T-cell (primary cell): ENCODE data around the gene MED16. TPM values are rescaled to one million over a fixed set of nuclear protein-coding genes. Genes with fewer than 3 reads are reported as not detected.
"Not testable (repeated sequence)": the region's sequence is repeated elsewhere in the genome, so short reads cannot be mapped to it uniquely, and the experiment has no call there.

Experiments
- ATAC-seq, 4 experiments: fragments of 200-7000 bp in 3 of 4; fragments of 150-1000 bp in 1 of 4; cut with Tn5 transposase; replicated peaks in 1 of 4; 1 replicate in 3 of 4; 2 replicates in 1 of 4; pipeline ENCODE4 v1.10.0; 2021; ENCODE audit warnings: moderate library complexity in 3 of 4, mild to moderate bottlenecking in 2 of 4, moderate number of reproducible peaks in 1 of 4
- CTCF ChIA-PET, 2 donors: fragments of 300-600 bp; sonication (Branson Sonifier 250); formaldehyde crosslinking; loops; one replicate each; lab custom pipeline; 2022; ENCODE audit warnings: antibody characterized with exemption in 2 of 2; lab: Charles Lee
- POLR2A ChIA-PET, 2 donors: fragments of 300-600 bp; sonication (Branson Sonifier 250); formaldehyde crosslinking; loops; one replicate each; lab custom pipeline; 2022; ENCODE audit warnings: antibody characterized with exemption in 2 of 2; lab: Charles Lee
- DNase-seq, 35 experiments: peaks; one replicate each; pipeline versions ENCODE4 v3.0.0 to v3.0.0-alpha.2; 2013 to 2023
- H3K27ac ChIP-seq: one replicate; pipeline ENCODE4 v1.5.1; 2013; ENCODE audit warnings: low read length
- H3K27me3 ChIP-seq, 2 experiments: replicated peaks in 1 of 2; 1 replicate in 1 of 2; 2 replicates in 1 of 2; pipeline versions ENCODE4 v1.6.1 to v1.7.0; 2013; ENCODE audit warnings: low read length in 1 of 2, mixed read lengths in 1 of 2; ENCODE audit not compliant: control insufficient read depth in 2 of 2, insufficient read depth in 2 of 2; ENCODE audit errors: extremely low read depth in 1 of 2
- H3K36me3 ChIP-seq, 2 donors: 1 replicate in 1 of 2; 2 replicates in 1 of 2; pipeline versions ENCODE4 v1.6.1 to v1.7.0; 2013; ENCODE audit warnings: low read length in 1 of 2; ENCODE audit not compliant: control insufficient read depth in 2 of 2, insufficient read depth in 1 of 2; ENCODE audit errors: extremely low read depth in 1 of 2
- H3K4me1 ChIP-seq, 2 experiments: 1 replicate in 1 of 2; 2 replicates in 1 of 2; pipeline versions ENCODE4 v1.6.1 to v1.7.0; 2013; ENCODE audit warnings: low read length in 2 of 2, mixed read lengths in 1 of 2; ENCODE audit not compliant: insufficient read depth in 2 of 2, control insufficient read depth in 1 of 2; ENCODE audit errors: extremely low read depth in 1 of 2
- H3K4me3 ChIP-seq, 2 donors: 1 replicate in 1 of 2; 2 replicates in 1 of 2; pipeline versions ENCODE4 v1.5.1 to v1.7.0; 2013; ENCODE audit warnings: mild to moderate bottlenecking in 2 of 2, low read length in 1 of 2, moderate library complexity in 1 of 2; ENCODE audit not compliant: control insufficient read depth in 1 of 2; ENCODE audit errors: extremely low read depth in 1 of 2
- H3K9me3 ChIP-seq: 2 replicates; pipeline ENCODE4 v1.7.0; 2013
- H3K27ac Mint-ChIP-seq, 2 donors: one replicate each; pipeline ENCODE4 v1.8.0; 2020 to 2021; ENCODE audit warnings: mild to moderate bottlenecking in 2 of 2, mixed read lengths in 2 of 2
- H3K27me3 Mint-ChIP-seq, 2 donors: one replicate each; pipeline ENCODE4 v1.8.0; 2021 to 2022; ENCODE audit warnings: mixed read lengths in 2 of 2
- H3K36me3 Mint-ChIP-seq: one replicate; pipeline ENCODE4 v1.8.0; 2021; ENCODE audit warnings: mixed read lengths
- H3K4me1 Mint-ChIP-seq, 3 donors: one replicate each; pipeline ENCODE4 v1.8.0; 2020 to 2022; ENCODE audit warnings: mixed read lengths in 3 of 3, mild to moderate bottlenecking in 1 of 3
- H3K4me3 Mint-ChIP-seq, 3 donors: one replicate each; pipeline ENCODE4 v1.8.0; 2020 to 2022; ENCODE audit warnings: mild to moderate bottlenecking in 3 of 3, mixed read lengths in 3 of 3, moderate library complexity in 3 of 3
- H3K9me3 Mint-ChIP-seq, 3 donors: one replicate each; pipeline ENCODE4 v1.8.0; 2020 to 2022; ENCODE audit warnings: mixed read lengths in 3 of 3
- WGBS: methylation state at CpG from one replicate; pipeline ENCODE4 v1.1.5; 2013; ENCODE audit warnings: missing lambda C conversion rate; ENCODE audit not compliant: insufficient coverage; 5-methylcytosine and 5-hydroxymethylcytosine counted together
- total RNA-seq, 35 experiments: library from RNA in 6 of 35; stranded (reverse) in 6 of 35; fragments of 120-200 nt in 1 of 35; gene quantifications; one replicate each; pipeline versions ENCODE4 v1.2.1 to v1.2.4 and lab custom pipeline; 2013 to 2026

Gene MED16
- total RNA-seq, 5 donors from 2014 or later (not counting 1 experiment from before 2014, with no cell fraction given), result 55.0 to 105 (median 92.4) TPM

- ChIA-PET POLR2A (no interaction called here), CTCF (no interaction called here)
- no peaks in the 10 kb centered on the region for H3K27me3 ChIP-seq
- H3K27ac ChIP-seq, result no peak overlapping the region
- no peaks in the 10 kb centered on the region for H3K9me3 ChIP-seq
- Mint-ChIP-seq H3K4me3 (no peak overlapping the region), H3K27me3 (no peaks in the 10 kb centered on the region), H3K36me3 (peaks cover 8% of the 10 kb centered on the region), H3K9me3 (no peaks in the 10 kb centered on the region), H3K27ac (no peak overlapping the region), H3K4me1 (peaks cover 0 to 3% (median 0%) of the 10 kb centered on the region in 3 donors)
- 97% methylated on average over 31 of the region's 34 CpGs for WGBS
- peaks cover 27 to 68% of the 10 kb centered on the region in 2 donors for H3K36me3 ChIP-seq
- ATAC-seq (no peak), DNase-seq (no peak)
- no peak overlapping the region for H3K4me3 ChIP-seq
- peaks cover 0 to 20% of the 10 kb centered on the region in 2 experiments for H3K4me1 ChIP-seq
These were observed 11.5 kb downstream of the MED16 start for GRCh38 chr19:881385-882071.

DNA sequence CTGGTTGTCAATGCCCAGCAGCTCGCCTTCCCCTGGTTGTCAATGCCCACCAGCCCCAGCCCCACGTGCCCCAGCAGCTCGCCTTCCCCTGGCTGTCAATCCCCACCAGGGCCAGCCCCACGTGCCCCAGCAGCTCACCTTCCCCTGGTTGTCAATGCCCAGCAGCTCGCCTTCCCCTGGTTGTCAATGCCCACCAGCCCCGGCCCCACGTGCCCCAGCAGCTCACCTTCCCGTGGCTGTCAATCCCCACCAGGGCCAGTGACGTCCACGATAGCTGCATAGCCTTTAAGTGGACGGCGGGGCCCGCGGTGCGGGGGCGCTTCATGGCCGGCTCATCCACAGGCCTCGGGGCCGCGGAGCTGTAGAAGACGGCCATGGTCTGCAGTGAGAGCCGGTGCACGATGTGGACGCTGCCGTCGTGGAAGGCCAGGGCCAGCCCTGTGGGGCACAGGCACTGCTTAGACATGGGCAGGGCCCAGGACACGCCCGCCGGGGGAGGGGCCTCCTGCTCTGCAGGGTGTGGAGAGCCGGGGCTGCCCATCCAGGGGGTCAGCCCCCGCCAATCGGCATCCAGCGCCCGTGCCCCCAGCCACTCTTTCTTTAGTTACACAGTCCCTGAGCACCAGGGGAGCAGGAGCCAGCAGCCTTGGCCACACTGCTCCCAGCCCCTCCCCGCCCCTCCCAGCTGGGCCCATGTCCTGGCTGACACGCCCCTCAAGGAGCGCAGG lies 13.1 kb downstream of the MED16 start:
- CTCF ChIA-PET, result interaction anchor here in 1 of 2 donors (1.1 kb wide), 1 partner anchor 40 kb away, joined by 3 read pairs; no protein-coding TSS in a partner anchor
- H3K36me3 Mint-ChIP-seq, result peaks cover 13% of the 10 kb centered on the region

DNA sequence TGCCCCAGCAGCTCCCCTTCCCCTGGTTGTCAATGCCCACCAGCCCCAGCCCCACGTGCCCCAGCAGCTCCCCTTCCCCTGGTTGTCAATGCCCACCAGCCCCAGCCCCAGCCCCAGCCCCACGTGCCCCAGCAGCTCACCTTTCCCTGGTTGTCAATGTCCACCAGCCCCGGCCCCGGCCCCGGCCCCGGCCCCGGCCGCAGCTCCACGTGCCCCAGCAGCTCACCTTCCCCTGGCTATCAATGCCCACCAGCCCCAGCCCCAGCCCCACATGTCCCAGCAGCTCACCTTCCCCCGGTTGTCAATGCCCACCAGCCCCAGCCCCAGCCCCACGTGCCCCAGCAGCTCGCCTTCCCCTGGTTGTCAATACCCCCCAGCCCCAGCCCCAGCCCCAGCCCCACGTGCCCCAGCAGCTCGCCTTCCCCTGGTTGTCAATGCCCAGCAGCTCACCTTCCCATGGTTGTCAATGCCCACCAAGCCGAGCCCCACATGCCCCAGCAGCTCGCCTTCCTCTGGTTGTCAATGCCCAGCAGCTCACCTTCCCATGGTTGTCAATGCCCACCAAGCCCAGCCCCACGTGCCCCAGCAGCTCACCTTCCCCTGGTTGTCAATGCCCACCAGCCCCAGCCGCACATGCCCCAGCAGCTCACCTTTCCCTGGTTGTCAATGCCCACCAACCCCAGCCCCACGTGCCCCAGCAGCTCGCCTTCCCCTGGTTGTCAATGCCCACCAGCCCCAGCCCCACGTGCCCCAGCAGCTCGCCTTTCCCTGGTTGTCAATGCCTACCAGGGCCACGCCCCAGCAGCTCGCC lies 14.0 kb downstream of the MED16 start:
- H3K36me3 Mint-ChIP-seq, result peaks cover 13% of the 10 kb centered on the region
- H3K4me3 ChIP-seq, H3K27ac ChIP-seq, ATAC-seq, H3K9me3 ChIP-seq, H3K4me1 Mint-ChIP-seq, H3K4me1 ChIP-seq, H3K4me3 Mint-ChIP-seq, H3K9me3 Mint-ChIP-seq, H3K27ac Mint-ChIP-seq, H3K27me3 ChIP-seq, H3K27me3 Mint-ChIP-seq, DNase-seq: not testable (repeated sequence)
- ChIA-PET CTCF (interaction anchor here (0.6 to 1.1 kb wide), 4 partner anchors 8 to 124 kb away, joined by 3 to 9 read pairs (median 6); no protein-coding TSS in a partner anchor), POLR2A (interaction anchor here in 1 of 2 donors (0.6 to 1.2 kb wide), 2 partner anchors 13 to 181 kb away, joined by 3 read pairs; no protein-coding TSS in a partner anchor)
- peaks cover 20 to 45% of the 10 kb centered on the region in 2 donors for H3K36me3 ChIP-seq
- WGBS, result 93% methylated on average over 15 of the region's 24 CpGs

More for the DNA sequence above, 13.1 kb downstream of the MED16 start:
- Mint-ChIP-seq H3K4me3 (no peak overlapping the region), H3K27me3 (no peaks in the 10 kb centered on the region), H3K27ac (no peak overlapping the region), H3K9me3 (no peaks in the 10 kb centered on the region), H3K4me1 (peaks cover 0 to 3% (median 0%) of the 10 kb centered on the region in 3 donors)
- H3K36me3 ChIP-seq, result peaks cover 24 to 54% of the 10 kb centered on the region in 2 donors
- no peak overlapping the region for H3K27ac ChIP-seq
- H3K9me3 ChIP-seq, result no peaks in the 10 kb centered on the region
- POLR2A ChIA-PET, result interaction anchor here in 1 of 2 donors (0.7 kb wide), 1 partner anchor 106 kb away, joined by 8 read pairs; no protein-coding TSS in a partner anchor
- WGBS, result 95% methylated on average over 33 of the region's 37 CpGs
- no peaks in the 10 kb centered on the region for H3K27me3 ChIP-seq
- DNase-seq (no peak), ATAC-seq (no peak)
- H3K4me3 ChIP-seq, result no peak overlapping the region
- peaks cover 0 to 11% of the 10 kb centered on the region in 2 experiments for H3K4me1 ChIP-seq

- peaks cover 11% of the 10 kb centered on the region for H3K36me3 Mint-ChIP-seq
- not testable (repeated sequence) for H3K4me3 Mint-ChIP-seq, H3K9me3 ChIP-seq, H3K4me3 ChIP-seq, H3K4me1 Mint-ChIP-seq, ATAC-seq, DNase-seq, H3K27me3 ChIP-seq, H3K27ac ChIP-seq, H3K27ac Mint-ChIP-seq, H3K9me3 Mint-ChIP-seq, H3K27me3 Mint-ChIP-seq
- CTCF ChIA-PET, result interaction anchor here (0.6 to 1.0 kb wide), 3 partner anchors 78 to 124 kb away, joined by 5 to 9 read pairs (median 5); no protein-coding TSS in a partner anchor
- H3K36me3 ChIP-seq, result peaks cover 22 to 37% of the 10 kb centered on the region in 2 donors
- POLR2A ChIA-PET, result interaction anchor here in 1 of 2 donors (0.6 to 1.2 kb wide), 2 partner anchors 12 to 182 kb away, joined by 3 read pairs; no protein-coding TSS in a partner anchor
- peaks cover 0 to 16% of the 10 kb centered on the region in 2 experiments for H3K4me1 ChIP-seq
- WGBS, result 77% methylated on average over 12 of the region's 23 CpGs
These were observed 14.9 kb downstream of the MED16 start for GRCh38 chr19:877992-878660.

- CTCF ChIA-PET, result no interaction called here
- Histone ChIP-seq H3K27ac (no peak overlapping the region), H3K4me3 (no peak overlapping the region), H3K4me1 (peaks cover 2 to 24% of the 10 kb centered on the region in 2 experiments), H3K27me3 (no peaks in the 10 kb centered on the region), H3K36me3 (peaks cover 22 to 25% of the 10 kb centered on the region in 2 donors), H3K9me3 (no peaks in the 10 kb centered on the region)
- Mint-ChIP-seq H3K36me3 (peaks cover 11% of the 10 kb centered on the region), H3K4me1 (peaks cover 9 to 12% (median 10%) of the 10 kb centered on the region in 3 donors), H3K9me3 (no peaks in the 10 kb centered on the region), H3K27ac (no peak overlapping the region), H3K27me3 (no peaks in the 10 kb centered on the region), H3K4me3 (no peak overlapping the region)
- POLR2A ChIA-PET, result interaction anchor here in 1 of 2 donors (0.6 kb wide), 1 partner anchor 29 kb away, joined by 4 read pairs; no protein-coding TSS in a partner anchor
- DNase-seq (no peak), ATAC-seq (no peak)
- WGBS, result 89% methylated on average over 29 of the region's 29 CpGs
These were observed 16.1 kb downstream of the MED16 start for GRCh38 chr19:876780-877314.
